Mesenteric fat pad (tissue), 1 donor: ENCODE results near the gene ZNF444. TPM values are rescaled to one million over a fixed set of nuclear protein-coding genes. Genes with fewer than 3 reads are reported as not detected.

Experiments used
- DNase-seq: peaks from one replicate; pipeline ENCODE4 v3.0.0-alpha.2; 2020; ENCODE audit warnings: low spot score
- total RNA-seq: library from RNA; stranded (reverse); fragmentation: NEBNext Ultra II Directional; extraction: Animal tissue kit (Norgen Biotek cat#: 25700); gene quantifications from one replicate; pipeline ENCODE4 v1.2.1, GENCODE V29; 2021
- donor health status: DM: yes; HTN: yes; CAD: no.

ZNF444 gene
- total RNA-seq, 1 donor from 2014 or later, result 17.3 TPM

DNA sequence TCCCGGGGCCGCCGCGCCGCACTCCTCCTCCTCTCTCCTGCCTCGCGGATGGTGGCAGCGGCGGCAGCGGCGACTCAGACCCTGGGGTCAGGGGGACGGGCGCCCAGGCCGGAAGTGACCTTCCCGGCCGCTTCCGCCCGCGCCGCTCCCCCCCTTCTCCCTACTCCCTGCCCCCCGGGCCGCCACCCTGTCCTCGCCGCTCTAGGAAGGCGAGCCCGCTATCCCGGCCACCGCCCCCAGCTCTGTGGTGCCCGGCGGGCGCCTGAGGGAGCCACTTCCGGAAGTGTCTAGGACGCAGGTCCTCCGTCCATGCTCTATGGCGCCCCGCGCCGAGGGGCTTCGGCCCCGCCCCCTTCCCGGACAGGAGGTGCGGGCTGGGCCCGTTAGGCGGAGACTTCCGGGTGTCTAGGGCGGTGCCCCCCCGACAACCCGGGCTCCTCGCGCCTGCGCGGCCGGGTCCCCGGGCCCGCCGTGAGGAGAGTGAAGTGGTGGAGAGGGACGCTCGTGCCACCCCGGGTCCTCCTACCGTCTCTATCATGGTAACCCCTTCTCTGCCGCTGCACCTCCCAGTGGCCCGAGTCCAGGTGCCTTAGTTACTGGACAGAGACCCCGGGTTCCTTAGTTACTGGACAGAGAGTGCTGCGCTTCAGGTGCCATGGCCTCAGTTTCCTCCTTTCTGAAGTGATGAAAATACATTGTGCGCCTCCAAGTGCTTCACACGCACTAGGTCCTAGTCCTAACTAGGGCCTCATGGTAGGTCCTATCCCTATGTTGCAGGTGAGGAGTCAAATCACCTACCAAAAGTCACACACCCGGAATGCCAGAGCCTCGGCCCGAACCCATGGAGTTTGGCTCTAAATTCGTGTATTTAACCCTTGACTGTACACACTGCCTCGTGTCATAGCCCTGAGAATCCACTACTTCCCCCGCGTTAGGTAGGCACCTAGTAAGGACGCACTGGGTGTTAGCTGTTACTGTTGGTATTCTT, 19.6 kb upstream of the ZNF444 start, which contains the start of gene ZNF787:
ZNF787 (minus strand) TSS at position 116 of the 988 bp plus-strand sequence. CDS start 18,078 bp downstream, outside the sequence.
- peak; percentile 99 for DNase-seq

DNA sequence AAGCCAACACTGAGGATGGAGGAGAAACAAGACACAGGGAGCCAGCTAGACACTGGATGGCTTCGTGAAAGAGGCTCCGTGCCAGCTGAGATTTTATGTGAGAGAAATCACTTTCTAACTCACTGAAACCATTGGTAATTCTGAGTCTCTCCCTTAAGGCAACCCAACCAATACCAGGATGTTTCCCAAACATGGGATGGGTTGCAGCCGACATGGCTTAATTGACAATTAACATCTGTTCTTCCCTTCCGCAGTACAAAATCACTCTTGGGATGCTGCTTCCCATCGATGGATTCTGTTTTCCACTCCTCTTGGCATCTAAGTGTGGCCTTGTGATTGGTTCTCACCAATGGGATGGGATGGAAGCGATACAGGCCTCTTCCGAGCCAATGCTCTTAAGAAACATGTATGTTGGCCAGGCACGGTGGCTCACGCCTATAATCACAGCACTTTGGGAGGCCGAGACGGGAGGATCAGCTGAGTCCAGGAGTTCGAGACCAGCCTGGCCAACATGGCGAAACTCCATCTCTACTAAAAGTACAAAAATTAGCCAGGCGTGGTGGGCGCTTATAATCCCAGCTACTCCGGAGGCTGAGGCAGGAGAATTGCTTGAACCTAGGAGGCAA, 17.7 kb upstream of the ZNF444 start:
- no peak for DNase-seq

DNA sequence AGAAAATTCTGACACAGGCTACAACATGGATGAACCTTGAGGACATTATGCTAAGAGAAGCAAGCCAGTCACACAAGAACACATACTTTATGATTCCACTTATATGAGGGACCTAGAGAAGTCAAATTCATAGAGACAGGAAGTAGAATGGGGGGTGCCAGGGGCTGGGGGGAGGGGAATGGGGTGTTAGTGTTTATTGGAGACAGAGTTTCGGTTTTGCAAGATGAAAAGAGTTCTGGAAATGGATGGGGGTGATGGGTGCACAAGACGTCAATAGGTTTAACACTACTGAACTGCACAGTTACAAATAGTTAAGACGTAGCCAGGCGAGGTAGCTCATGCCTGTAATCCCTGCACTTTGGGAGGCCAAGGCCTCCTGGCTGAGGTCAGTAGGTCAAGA, 16.5 kb upstream of the ZNF444 start:
- no peak for DNase-seq

DNA sequence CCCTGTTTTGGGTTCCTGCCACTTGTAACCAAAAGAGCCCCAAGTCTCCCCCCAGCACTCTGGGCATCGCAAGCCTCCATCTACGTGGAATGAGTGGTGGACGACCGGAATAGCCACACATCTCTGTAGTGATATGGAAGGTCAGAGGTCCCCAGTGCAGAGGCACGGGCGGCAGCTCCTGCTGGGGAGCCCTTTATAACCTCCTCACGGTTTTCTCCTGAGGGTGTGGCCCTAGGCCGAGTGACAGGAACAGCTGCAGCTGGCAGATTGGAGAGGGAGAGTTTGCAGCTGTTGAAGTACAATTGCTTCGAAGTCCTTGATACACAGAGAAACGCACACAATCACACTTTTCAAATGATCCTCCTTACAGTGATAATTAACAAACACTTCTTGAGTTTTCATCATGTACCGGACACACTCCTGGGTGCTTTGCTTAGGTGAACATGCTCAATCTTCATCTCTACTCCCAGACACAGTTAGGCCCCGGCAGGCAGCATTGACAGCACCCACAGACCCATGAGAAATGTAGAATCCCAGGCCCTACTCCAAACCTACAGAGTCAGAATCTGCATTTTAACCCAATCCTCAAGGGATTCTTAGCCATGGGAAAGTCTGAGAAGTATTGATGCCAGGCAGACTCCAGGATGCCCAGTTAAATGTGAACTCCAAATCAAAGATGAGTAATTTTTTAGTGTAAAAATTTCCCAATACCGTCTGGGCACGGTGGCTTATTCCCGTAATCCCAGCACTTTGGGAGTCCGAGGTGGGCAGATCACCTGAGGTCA, 15.1 kb upstream of the ZNF444 start:
- DNase-seq, result no peak

DNA sequence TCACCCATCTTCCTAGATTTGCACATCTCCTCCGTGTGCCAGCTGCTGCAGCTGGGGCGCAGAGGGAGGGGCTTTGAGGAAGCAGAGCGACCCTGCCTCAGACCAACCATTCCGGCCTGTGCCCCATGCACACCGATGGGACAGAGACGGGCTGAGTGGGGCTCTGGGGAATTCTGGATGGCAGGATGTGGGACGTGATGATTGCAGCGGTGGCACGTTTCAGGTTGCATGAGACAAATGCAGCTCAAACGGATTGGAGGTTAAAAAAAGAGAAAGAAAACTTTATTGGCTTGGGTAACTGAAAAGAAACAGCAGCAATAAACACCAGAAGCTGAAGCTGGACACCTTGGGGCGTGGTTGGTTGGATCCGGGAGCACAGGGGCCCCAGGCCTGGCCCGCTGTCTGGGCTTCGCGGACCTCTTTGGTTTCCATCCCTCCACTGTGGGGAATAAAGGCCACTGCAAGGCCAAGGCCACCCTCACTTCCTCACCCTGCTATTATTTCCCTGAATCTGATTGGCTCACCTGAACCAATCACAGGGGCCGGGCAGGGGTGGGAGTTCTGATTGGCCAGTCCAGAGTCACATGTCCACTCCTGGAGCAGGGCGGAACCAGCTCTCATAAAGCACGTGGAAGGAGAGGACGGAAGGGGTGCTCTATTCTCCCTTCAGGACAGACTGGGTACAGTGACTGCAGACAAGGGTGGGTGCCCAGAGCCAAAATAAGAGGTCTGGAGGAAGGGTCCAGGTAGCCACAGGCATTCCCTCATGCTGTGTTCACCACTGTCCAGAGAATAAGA, 13.9 kb upstream of the ZNF444 start:
- DNase-seq, result no peak

DNA sequence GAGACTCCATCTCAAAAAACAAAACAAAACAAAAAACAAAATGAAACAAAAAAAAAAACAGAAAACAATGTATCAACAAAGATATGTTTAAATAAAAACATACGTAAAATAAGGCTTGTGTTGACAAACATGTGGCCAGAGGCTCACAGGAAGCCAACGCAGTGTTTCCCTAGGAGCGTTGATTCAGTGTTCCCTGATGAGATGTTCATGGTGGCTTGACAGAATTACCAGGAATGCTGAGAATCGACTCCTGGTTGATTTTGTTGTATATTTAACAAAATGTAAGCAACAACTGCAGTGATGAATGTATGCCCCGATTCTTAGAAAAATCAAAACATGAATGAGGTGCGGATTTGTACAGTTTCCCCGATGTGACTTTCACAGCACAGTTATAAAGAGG, 11.1 kb upstream of the ZNF444 start:
- no peak for DNase-seq

DNA sequence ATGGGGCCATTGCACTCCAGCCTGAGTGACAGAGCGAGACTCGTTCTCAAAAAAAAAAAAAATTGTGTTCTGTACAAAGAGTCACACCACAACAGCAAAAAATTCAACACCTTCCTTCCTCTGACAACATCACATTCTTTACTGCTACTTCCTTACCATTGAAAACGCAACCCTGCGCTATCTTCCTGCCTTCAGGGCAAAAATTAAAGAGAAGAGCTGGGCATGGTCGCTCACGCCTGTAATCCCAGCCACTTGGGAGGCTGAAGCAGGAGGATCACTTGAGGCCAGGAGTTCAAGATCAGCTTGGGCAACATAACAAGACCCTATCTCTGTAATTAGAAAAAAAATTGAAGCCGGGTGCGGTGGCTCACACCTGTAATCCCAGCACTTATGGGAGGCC, 9.4 kb upstream of the ZNF444 start:
- no peak for DNase-seq

DNA sequence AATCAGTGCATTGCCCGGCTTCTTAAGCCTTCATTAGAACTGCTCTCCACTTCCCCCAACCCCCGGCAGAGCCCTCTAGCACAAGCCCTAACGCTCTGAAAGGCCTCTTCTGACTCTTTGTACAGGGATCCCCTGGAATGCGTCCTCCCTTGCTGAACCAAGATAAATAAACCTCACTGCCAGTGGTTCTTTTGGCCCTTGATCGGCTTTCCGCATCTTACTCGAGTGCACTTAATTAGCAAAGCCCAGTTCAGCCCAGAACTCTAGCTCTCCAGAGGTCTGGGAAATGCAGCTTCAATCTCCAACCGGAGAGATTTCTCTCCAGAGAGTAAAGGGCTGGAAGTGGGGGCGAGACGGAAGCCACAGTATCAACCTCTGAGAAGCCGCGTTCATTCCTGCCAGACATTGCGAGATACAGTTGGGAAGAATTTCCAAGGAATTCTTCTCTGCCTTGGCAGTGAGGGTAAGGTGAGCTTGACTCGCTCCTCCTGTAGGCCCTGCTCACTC, 8.7 kb upstream of the ZNF444 start:
- no peak for DNase-seq

DNA sequence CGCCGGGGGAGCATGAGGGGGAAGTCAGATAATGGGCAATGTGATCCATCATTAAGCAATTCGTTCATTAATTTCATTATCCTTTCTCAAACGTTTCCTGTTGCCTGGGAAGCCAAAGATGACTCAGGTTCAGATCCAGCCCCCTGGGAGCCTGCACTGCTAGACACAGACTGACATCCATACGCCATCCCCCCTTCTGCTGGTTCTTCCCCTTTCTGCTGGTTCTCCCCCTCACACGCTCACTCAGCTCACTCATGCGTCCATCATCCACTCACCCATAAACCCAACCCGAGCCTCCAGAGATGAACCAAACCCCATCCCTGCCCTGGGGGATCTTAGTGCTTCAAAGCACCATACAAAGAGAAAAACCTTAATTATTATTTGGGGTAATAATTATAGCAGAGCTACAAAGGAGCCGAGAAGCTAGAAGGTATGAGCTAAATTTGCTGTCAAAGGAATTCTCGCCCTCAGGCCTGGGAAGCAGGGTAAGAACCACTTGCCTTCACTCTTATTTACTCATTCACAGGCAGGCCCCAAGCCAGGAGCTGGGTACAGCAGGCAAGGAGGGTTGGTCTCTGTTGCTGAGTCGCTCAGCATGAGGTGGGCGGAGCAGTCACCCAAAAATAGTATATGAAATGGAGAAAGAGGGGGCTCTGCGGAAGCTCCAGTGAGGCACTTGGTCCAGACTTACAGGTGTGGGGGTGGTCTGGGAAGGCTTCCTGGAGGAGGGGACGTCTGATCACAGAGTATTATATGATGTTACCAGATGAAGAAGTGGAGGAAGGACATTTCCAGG, 7.0 kb upstream of the ZNF444 start:
- no peak for DNase-seq

DNA sequence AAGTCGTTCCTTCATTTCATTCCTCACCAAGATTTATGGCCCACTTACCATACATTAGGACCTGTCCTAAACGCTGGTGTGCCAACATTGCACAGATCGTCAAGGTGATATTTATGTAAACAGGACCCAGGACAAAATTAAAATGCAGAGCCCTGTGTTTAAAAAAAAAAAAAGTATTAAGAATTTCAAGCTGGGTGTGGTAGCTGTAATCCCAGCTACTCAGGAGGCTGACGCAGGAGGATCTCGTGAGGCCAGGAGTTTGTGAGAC, 6.5 kb upstream of the ZNF444 start:
- no peak for DNase-seq

DNA sequence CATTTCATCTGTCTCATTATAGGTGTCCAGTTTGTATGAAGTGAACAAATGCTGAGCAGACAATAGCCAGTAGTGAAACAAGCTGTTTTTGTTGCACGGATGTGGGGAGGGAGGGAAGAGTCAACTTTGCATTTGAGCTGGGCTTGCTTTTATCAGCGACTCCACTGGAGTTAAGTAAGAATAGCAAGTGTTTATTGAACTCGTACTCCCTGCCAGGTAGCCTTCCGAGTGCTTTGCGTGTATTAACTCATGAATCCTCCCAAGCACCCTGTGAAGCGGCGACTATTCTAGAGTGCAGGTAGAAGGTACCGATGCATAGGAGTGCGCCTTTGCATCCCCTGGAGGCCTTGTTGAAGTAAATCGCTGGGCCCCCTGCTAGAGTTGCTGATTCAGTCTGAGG, 4.7 kb upstream of the ZNF444 start:
- DNase-seq, result no peak

DNA sequence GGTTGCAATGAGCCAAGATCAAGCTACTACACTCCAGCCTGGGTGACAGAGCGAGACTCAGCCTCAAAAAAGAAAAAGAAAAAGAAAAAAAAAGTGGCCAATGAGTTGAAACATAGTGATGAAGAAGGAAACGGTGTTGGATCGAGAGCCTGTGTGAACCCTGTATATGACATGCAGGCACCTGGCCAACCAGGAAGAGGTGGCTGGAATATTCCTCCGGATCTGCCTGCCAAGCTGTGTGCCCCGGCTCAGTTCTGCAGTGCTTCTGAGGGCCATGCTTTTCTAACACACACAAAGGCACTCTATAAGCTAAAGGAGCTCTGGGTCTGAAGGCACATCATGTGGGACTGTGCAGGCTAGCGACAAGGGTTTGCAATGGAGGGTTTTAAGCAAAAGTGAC, 3.7 kb upstream of the ZNF444 start:
- no peak for DNase-seq

DNA sequence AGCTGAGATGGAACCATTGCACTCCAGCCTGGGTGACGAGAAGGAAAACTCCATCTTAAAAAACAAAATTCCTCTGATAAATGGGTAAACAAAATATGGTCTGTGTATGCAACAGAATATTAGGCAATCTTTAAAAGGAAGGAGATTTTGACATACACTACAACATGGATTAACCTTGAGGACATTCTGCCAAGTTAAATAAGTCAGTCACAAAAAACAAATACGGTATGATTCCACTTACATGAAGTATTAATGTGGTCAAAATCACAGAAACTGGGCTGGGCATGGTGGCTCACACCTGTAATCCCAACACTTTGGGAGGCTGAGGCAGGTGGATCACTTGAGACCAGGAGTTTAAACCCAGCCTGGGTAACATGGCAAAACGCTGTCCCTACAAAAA, 3.0 kb upstream of the ZNF444 start:
- no peak for DNase-seq

DNA sequence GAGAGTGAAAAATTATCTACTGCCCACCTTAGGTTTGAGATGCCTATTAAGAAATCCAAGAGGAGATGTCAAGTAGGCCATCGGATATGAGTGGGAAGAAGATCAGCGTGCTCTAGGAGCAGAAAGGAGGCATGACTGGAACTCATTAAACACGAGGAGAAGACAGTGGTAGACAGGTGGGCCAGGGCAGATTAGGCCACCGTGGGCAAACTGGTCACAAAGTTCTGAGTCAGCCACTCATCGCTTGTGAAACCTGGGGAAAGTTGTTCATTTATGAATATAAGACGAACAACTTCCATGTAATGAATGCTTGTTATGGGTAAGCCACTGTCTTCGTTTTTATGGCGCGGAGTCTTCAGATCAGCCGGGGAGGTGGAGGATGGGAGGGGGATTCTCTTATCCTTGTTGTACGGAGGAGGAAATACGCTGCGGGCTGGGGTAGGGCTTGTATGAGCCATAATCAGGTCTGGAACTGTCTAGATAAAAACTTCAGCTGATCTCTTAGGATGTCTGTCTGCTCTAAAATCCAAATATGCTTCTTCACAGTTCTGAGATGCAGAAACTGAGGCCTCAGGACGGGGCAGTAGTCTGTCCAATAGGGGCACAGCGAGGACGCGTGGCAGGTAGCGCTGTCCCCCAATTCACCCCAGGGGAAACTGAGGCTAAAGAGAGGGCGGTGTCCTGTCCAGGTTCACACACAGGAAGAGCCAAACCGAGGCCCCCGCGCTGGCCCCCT, 1.1 kb upstream of the ZNF444 start:
- DNase-seq, result no peak

DNA sequence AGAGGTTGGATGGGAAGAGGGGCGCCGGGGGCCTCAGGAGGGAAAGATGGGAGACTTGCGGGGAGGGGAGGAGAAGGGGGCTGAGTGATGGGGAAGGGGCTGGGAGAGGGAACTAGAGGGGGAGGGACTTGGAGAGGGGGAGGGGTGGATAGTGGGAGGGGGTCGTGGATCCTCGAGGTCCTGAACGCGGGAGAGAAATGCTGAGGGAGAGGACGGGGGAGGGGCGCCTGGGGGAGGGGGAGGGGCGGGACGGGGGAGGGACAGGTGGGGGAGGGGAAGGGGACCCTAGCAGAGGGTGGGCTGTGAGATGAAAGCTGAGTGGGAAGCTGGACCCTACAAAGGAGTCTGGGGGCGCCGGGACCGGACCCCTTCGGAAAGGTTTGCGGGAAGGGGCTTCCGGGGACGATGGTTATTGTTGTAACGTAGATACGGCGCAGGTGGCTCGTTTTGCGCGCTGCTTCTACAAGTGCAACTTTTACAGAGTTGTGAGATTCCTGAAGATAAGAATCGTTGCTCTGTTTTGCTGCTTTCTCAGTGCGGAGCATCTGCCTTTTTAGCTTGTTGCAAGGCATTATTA, 418 bp downstream of the ZNF444 start:
- DNase-seq, result no peak

DNA sequence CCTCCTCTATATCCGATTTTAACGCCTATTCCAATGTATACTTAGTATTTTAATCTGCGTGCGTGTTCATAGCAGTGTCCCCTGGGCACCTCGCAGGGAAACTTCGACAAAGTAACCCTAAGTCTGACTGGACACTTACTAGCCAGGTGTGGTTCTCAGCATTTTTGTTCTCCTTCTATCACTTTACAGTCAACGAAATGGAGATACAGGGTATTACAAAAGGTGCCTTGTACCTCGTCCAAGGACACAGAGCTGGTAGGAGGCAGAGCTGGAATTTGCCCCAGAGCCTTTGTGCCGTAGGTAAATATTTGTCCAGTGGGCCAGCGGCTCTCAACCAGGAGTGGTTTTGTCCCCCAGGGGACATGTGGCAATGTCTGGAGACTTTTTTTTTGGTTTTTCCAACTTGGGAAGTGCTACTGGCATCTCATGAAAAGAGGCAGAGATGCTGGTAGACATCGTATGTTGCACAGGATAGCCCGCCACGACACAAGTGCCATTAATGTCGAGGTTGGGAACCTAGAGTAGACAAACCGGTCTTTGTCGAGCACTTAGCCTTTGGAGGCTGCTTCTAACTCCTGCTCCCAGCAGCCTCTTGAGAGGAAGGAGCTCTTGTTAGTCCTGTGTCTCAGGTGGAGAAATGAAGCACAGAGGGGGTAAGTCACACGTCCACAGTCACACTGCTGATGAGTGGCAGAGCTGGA, 1.1 kb downstream of the ZNF444 start:
- DNase-seq, result no peak

DNA sequence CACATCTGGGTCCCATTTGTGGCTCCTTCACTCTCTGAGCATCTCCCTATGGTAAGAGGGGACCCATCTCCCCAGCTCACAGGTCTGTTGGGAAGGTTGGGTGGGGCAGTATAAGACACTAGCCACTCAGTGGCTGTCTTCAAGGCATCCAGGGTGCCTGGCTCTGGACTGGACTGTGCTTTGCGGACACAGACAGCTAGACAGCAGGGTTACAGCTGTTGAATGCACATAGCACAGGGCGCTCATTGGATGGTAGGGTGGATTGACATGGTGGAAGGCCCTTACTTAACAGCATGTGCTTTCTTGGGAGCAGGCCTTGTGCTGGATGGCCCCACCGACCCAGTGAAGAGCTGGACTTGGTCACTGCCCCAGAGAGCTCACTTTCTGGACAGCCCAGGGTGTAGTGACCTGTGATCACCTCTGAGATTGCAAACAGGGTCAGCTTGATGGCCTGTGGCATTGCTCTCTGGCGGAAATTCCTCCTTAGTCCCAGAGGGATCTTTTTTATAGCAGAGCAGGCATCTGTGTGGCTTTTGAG, 1.9 kb downstream of the ZNF444 start:
- no peak for DNase-seq

DNA sequence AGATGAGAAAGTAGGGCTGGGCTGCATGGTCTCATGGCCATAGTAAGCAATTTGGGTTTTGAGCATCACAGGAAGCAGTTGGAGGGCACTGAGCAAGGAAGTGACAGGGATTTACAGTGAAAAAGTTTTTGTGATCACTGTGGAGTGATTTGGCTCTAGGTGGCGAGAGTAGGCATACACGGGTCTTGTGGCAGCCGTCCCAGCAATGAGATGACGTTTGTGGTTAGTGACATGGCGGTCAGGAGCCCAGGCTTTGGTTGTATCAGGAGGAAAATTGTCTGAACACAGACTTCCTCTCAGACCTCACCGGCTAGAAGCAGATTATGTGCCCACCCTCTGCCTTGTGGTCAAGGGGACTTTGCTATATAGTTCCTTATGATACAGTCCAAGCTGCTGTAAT, 3.3 kb downstream of the ZNF444 start:
- DNase-seq, result no peak
